Adrenal gland (tissue), 12 donors: Measurements from ENCODE around the gene DISP2. TPM values are rescaled to one million over a fixed set of nuclear protein-coding genes. Genes with fewer than 3 reads are reported as not detected.

Experiments used
- DNase-seq, 7 donors: peaks; one replicate each; pipeline ENCODE4 v3.0.0-alpha.2; 2019 to 2020
- H3K27ac ChIP-seq, 5 donors: fragments of 200-600 bp; sonication (generic) in 4 of 5; 1 replicate in 3 of 5; 2 replicates in 2 of 5; pipeline versions ENCODE4 v1.5.1 to v1.8.0; 2016 to 2020; ENCODE audit warnings: mild to moderate bottlenecking in 1 of 5
- H3K27me3 ChIP-seq: fragments of 200-600 bp; 2 replicates; pipeline ENCODE4 v1.8.0; 2021
- H3K36me3 ChIP-seq, 2 donors: fragments of 200-600 bp; replicated peaks in 1 of 2; 1 replicate in 1 of 2; 2 replicates in 1 of 2; pipeline versions ENCODE4 v1.5.1 to v1.8.0; 2018 to 2022
- H3K4me1 ChIP-seq, 2 donors: fragments of 200-600 bp; replicated peaks in 1 of 2; 1 replicate in 1 of 2; 2 replicates in 1 of 2; pipeline versions ENCODE4 v1.5.1 to v1.8.0; 2018 to 2021
- H3K4me3 ChIP-seq, 4 donors: fragments of 200-600 bp; sonication (generic) in 3 of 4; one replicate each; pipeline ENCODE4 v1.5.1; 2016 to 2018
- H3K9me3 ChIP-seq, 3 donors: fragments of 200-600 bp; sonication (generic) in 1 of 3; replicated peaks in 1 of 3; 1 replicate in 2 of 3; 2 replicates in 1 of 3; pipeline versions ENCODE4 v1.5.1 to v1.8.0; 2016 to 2021
- POLR2A ChIP-seq, 2 donors: fragments of 450-650 bp; IDR thresholded peaks; one replicate each; pipeline ENCODE4 v1.6.1; 2017; ENCODE audit warnings: antibody characterized with exemption in 2 of 2, mild to moderate bottlenecking in 2 of 2, moderate library complexity in 1 of 2
- WGBS, 4 donors: extraction: QIAGEN DNeasy Blood & Tissue Kit in 2 of 4; methylation state at CpG; one replicate each; pipeline versions ENCODE4 v1.1.5 to v1.1.7; 2013 to 2017; 5-methylcytosine and 5-hydroxymethylcytosine counted together
- intact Hi-C, 2 donors: fragments of 100-400 bp; cut with DNase I; formaldehyde crosslinking; loops; one replicate each; pipeline versions ENCODE4 v1.14.1 to v1.15.0; 2022 to 2023
- polyA plus RNA-seq, 3 donors: library from polyadenylated mRNA; stranded (reverse); fragments of 200-250 nt in 2 of 3; fragments of 350-450 nt in 1 of 3; fragmentation: Illumina TruSeq in 1 of 3; extraction: RNeasy Lipid Tissue Mini Kit (QIAGEN cat#74804) in 1 of 3; gene quantifications; one replicate each; pipeline ENCODE4 v1.2.3, GENCODE V29; 2013 to 2014
- total RNA-seq, 9 donors: library from RNA; depleted of rRNA in 4 of 9; stranded (reverse); fragments of >200 nt in 4 of 9; fragments of 120-200 nt in 1 of 9; fragmentation: NEBNext Ultra II Directional in 1 of 9; extraction: Animal tissue kit (Norgen Biotek cat#: 25700) in 1 of 9; gene quantifications; one replicate each; pipeline versions ENCODE4 v1.1.0 to v1.2.4, GENCODE V29; 2013 to 2023
- TF ChIP-seq, protein P1 (sequence below), 6 experiments: fragments of 450-650 bp in 4 of 6; fragments of 200-600 bp in 2 of 6; sonication (generic) in 1 of 6; IDR thresholded peaks; 1 replicate in 5 of 6; 2 replicates in 1 of 6; pipeline versions ENCODE4 v1.5.1 to v1.8.0; 2016 to 2021; ENCODE audit warnings: antibody characterized with exemption in 6 of 6, mild to moderate bottlenecking in 2 of 6, moderate library complexity in 1 of 6
- donor health status: healthy with polysubstance abuse.
- donor health status: Bipolar disorder and iron deficiency.
- donor health status: DM: yes; HTN: yes; CAD: no.
- donor health status: DM: no; HTN: no; CAD: no.
- donor health status: DM: no; HTN: no; CAD: no.
- donor health status: DM: yes; HTN: yes; CAD: no.

The DISP2 gene
- total and polyA plus RNA-seq, 12 donors: 0.36 to 19.4 (median 1.2) TPM; not detected in 1

GRCh38 chr15:40310993-40311392 lies 47.0 kb upstream of the DISP2 start:
- TF ChIP-seq, protein P1, sequence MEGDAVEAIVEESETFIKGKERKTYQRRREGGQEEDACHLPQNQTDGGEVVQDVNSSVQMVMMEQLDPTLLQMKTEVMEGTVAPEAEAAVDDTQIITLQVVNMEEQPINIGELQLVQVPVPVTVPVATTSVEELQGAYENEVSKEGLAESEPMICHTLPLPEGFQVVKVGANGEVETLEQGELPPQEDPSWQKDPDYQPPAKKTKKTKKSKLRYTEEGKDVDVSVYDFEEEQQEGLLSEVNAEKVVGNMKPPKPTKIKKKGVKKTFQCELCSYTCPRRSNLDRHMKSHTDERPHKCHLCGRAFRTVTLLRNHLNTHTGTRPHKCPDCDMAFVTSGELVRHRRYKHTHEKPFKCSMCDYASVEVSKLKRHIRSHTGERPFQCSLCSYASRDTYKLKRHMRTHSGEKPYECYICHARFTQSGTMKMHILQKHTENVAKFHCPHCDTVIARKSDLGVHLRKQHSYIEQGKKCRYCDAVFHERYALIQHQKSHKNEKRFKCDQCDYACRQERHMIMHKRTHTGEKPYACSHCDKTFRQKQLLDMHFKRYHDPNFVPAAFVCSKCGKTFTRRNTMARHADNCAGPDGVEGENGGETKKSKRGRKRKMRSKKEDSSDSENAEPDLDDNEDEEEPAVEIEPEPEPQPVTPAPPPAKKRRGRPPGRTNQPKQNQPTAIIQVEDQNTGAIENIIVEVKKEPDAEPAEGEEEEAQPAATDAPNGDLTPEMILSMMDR (IDR thresholded peaks at IDR 0.05): no peak
- TF ChIP-seq POLR2A (IDR thresholded peaks at IDR 0.05): no peak
- 44 to 65% (median 57%) methylated on average over 3 of the region's 3 CpGs for WGBS, 4 donors
- DNase-seq: no peak
- intact Hi-C loops: loop anchor here in 1 of 2 donors (5.0 kb wide), 1 partner anchor 34 kb away; no protein-coding TSS in a partner anchor
- H3K9me3 ChIP-seq: no peaks in the 10 kb centered on the region
- no peak overlapping the region for H3K27ac ChIP-seq
- no peak overlapping the region for H3K4me3 ChIP-seq
- H3K27me3 ChIP-seq: no peaks in the 10 kb centered on the region
- H3K4me1 ChIP-seq: peaks cover 2 to 7% of the 10 kb centered on the region in 2 donors
- no peaks in the 10 kb centered on the region for H3K36me3 ChIP-seq

DNA sequence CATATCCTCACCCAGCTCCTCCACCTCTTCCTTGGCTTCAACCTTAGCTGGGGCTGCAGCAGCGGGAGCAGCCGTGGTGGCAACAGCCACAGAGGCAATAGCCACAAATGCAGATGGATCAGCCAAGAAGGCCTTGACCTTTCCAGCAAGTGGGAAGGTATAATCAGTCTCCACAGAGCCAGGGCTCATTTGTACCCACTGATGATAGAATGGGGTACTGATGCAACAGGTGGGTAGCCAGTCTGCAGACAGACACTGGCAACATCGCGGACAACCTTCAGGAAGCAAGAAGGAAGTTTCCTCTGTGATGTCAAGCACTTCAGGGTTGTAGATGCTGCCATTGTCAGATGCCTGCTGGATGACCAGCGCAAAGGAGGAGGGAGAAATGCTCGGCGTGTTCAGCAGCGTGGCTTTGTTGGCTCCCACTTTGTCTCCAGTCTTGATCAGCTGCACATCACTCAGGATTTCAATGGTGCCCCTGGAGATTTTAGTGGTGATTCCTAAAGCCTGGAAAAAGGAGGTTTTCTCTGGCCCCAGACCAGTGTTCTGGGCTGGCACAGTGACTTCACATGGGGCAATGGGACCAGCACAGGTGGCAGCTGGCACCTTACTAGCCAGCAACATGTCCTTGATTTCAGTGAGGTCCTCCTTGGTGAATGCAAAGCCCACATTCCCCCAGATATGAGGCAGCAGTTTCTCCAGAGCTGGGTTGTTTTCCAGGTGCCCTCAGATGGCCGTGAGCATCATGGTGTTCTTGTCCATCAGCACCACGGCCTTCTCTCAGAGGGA lies 45.5 kb upstream of the DISP2 start:
- Histone ChIP-seq H3K27me3 (no peaks in the 10 kb centered on the region), H3K4me3 (no peak overlapping the region), H3K9me3 (no peaks in the 10 kb centered on the region), H3K27ac (no peak overlapping the region), H3K36me3 (no peaks in the 10 kb centered on the region), H3K4me1 (peaks cover 2 to 7% of the 10 kb centered on the region in 2 donors)
- TF ChIP-seq, protein P1 (IDR thresholded peaks at IDR 0.05): no peak
- TF ChIP-seq POLR2A (IDR thresholded peaks at IDR 0.05): no peak
- no peak for DNase-seq
- intact Hi-C loops: loop anchor here in 1 of 2 donors (5.0 kb wide), 1 partner anchor 35 kb away; no protein-coding TSS in a partner anchor
- WGBS, 4 donors: 82 to 91% (median 87%) methylated on average over 5 to 10 of the region's 10 CpGs

- DNase-seq: peak; percentile 71 to 86 (median 85)
- Histone ChIP-seq H3K4me3 (no peak overlapping the region), H3K9me3 (no peaks in the 10 kb centered on the region), H3K27ac (no peak overlapping the region), H3K4me1 (peaks cover 2 to 7% of the 10 kb centered on the region in 2 donors), H3K36me3 (no peaks in the 10 kb centered on the region), H3K27me3 (no peaks in the 10 kb centered on the region)
- TF ChIP-seq, protein P1 (IDR thresholded peaks at IDR 0.05): no peak
- TF ChIP-seq POLR2A (IDR thresholded peaks at IDR 0.05): no peak
- WGBS, 4 donors: 25 to 33% (median 27%) methylated on average over 10 of the region's 10 CpGs
- intact Hi-C loops: loop anchor here in 1 of 2 donors (5.0 kb wide), 1 partner anchor 36 kb away; no protein-coding TSS in a partner anchor
Observed at GRCh38 chr15:40313531-40314398, 44.3 kb upstream of the DISP2 start.

DNA sequence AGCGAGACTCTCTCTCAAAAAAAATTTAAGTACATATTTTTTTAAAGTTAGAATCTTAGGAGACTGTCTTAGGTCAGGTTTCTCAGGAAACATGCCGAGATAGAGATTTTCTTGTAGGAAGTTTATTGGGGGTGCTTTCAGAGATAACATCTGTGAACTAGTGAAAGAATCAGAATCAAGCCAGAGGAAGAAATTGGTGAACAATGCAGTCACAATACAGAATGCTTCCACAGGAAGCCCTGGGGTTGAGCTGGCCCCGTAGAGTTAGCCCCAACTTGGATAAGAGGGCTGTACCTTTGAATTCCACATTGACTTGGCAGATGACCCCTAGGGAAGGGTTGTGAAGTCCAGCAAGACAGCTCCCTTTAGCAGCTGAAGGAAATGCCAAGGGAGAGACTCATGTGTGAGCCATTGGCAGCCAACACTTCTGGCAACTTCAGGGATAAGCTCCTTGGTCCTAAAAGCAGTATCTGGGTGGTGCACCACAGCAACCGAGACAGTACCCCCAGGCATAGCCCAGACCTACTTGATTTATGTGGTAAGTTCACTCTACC lies 43.2 kb upstream of the DISP2 start:
- Histone ChIP-seq H3K9me3 (no peaks in the 10 kb centered on the region), H3K36me3 (no peaks in the 10 kb centered on the region), H3K4me3 (no peak overlapping the region), H3K27ac (no peak overlapping the region), H3K4me1 (peaks cover 2 to 7% of the 10 kb centered on the region in 2 donors), H3K27me3 (no peaks in the 10 kb centered on the region)
- intact Hi-C loops: loop anchor here in 1 of 2 donors (5.0 kb wide), 1 partner anchor 37 kb away; no protein-coding TSS in a partner anchor
- no peak for TF ChIP-seq POLR2A (IDR thresholded peaks at IDR 0.05)
- TF ChIP-seq, protein P1 (IDR thresholded peaks at IDR 0.05): no peak
- WGBS, 4 donors: 73 to 96% (median 80%) methylated on average over 4 of the region's 4 CpGs
- DNase-seq: no peak
